CD4-positive, alpha-beta memory T cell (primary cell): ENCODE data around the gene OR6V1. TPM values are rescaled to one million over a fixed set of nuclear protein-coding genes. Genes with fewer than 3 reads are reported as not detected.
A peak's percentile ranks its signal among the peaks of the same experiment; 100 is the strongest.

Experiments
- CTCF ChIA-PET: fragments of 350-600 bp; sonication (Branson Sonifier 250); formaldehyde crosslinking; loops from one replicate; lab custom pipeline; 2021; ENCODE audit warnings: inconsistent platforms; ENCODE audit not compliant: partially characterized antibody; lab: Charles Lee
- POLR2A ChIA-PET: fragments of 350-600 bp; sonication (Branson Sonifier 250); formaldehyde crosslinking; loops from one replicate; lab custom pipeline; 2021; ENCODE audit not compliant: partially characterized antibody; lab: Charles Lee
- DNase-seq, 5 donors: peaks; one replicate each; pipeline versions ENCODE4 v3.0.0 to v3.0.0-alpha.2; 2020 to 2022; ENCODE audit warnings: mixed read lengths in 1 of 5
- H3K27ac ChIP-seq: one replicate; pipeline ENCODE4 v1.7.0; 2013; ENCODE audit warnings: low read depth, low read length
- H3K27me3 ChIP-seq: 2 replicates; pipeline ENCODE4 v1.7.0; 2013; ENCODE audit warnings: mild to moderate bottlenecking, low read length, moderate library complexity; ENCODE audit not compliant: insufficient read depth
- H3K36me3 ChIP-seq: 2 replicates; pipeline ENCODE4 v1.7.0; 2013; ENCODE audit warnings: mild to moderate bottlenecking, low read length, moderate library complexity; ENCODE audit not compliant: insufficient read depth
- H3K4me1 ChIP-seq: 2 replicates; pipeline ENCODE4 v1.7.0; 2013; ENCODE audit warnings: mild to moderate bottlenecking, low read length, moderate library complexity; ENCODE audit not compliant: insufficient read depth
- H3K4me3 ChIP-seq, 2 donors: one replicate each; pipeline ENCODE4 v1.7.0; 2013; ENCODE audit warnings: low read length in 2 of 2, mild to moderate bottlenecking in 1 of 2
- H3K9me3 ChIP-seq, 2 donors: one replicate each; pipeline ENCODE4 v1.7.0; 2013; ENCODE audit warnings: low read length in 2 of 2, control low read depth in 1 of 2; ENCODE audit not compliant: control insufficient read depth in 1 of 2
- H3K27ac Mint-ChIP-seq, 7 donors: one replicate each; pipeline ENCODE4 v1.8.0; 2020 to 2021; ENCODE audit warnings: mixed read lengths in 7 of 7, mild to moderate bottlenecking in 6 of 7, inconsistent platforms in 3 of 7, moderate library complexity in 3 of 7
- H3K27me3 Mint-ChIP-seq, 2 donors: one replicate each; pipeline ENCODE4 v1.8.0; 2020 to 2021; ENCODE audit warnings: mixed read lengths in 2 of 2
- H3K36me3 Mint-ChIP-seq, 2 donors: one replicate each; pipeline ENCODE4 v1.8.0; 2020 to 2021; ENCODE audit warnings: mixed read lengths in 2 of 2, inconsistent platforms in 1 of 2, mild to moderate bottlenecking in 1 of 2
- H3K4me1 Mint-ChIP-seq, 4 donors: one replicate each; pipeline ENCODE4 v1.8.0; 2020 to 2021; ENCODE audit warnings: mixed read lengths in 4 of 4, mild to moderate bottlenecking in 1 of 4
- H3K4me3 Mint-ChIP-seq, 8 donors: one replicate each; pipeline ENCODE4 v1.8.0; 2020 to 2021; ENCODE audit warnings: mixed read lengths in 8 of 8, mild to moderate bottlenecking in 7 of 8, moderate library complexity in 6 of 8, inconsistent platforms in 3 of 8
- H3K9me3 Mint-ChIP-seq, 8 donors: one replicate each; pipeline ENCODE4 v1.8.0; 2020 to 2021; ENCODE audit warnings: mixed read lengths in 8 of 8, mild to moderate bottlenecking in 5 of 8, inconsistent platforms in 3 of 8, moderate library complexity in 1 of 8
- intact Hi-C: fragments of 100-400 bp; cut with micrococcal nuclease; formaldehyde crosslinking; loops from one replicate; pipeline ENCODE4 v1.15.1; 2023
- polyA plus RNA-seq, 2 donors: library from polyadenylated mRNA; unstranded; fragments of 300-500 nt; fragmentation: Illumina TruSeq; gene quantifications; one replicate each; pipeline ENCODE4 v1.2.3, GENCODE V29; 2021
- total RNA-seq, 2 experiments: library from RNA; stranded (reverse); gene quantifications; one replicate each; pipeline ENCODE4 v1.2.3, GENCODE V29; 2021

The OR6V1 gene
- total and polyA plus RNA-seq, 4 experiments from 2014 or later = not detected

DNA sequence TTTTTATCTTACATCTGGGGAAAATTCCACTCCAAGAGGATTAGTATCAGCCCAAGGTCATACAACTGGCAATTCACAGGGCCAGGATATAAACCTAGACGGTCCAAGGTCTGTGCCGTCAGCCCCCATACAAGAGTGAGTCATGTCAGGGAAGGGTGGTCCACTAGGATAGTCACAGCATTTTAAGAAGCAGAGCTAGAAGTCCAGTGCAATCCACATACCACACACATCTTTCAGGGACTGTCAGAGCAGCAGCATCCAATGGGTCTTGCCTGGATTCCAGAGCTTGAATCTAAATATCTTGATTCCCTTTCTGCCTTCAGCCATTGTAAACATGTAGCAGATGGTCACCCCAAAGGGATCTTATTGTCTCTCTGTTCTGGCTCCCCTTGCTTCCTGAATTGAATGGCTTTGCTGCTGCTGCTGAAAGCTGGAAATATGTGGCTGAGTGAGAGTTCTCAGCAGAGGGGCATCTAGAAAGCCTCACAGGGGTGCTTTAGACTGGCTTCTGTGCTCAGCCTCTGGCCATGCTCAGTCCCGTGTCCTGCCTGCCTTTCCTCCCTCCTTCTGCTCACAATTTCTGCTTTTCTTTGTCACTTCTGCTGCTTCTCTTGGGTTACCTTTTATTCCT, 9.9 kb upstream of the OR6V1 start:
- H3K4me3 ChIP-seq = no peak overlapping the region
- no peaks in the 10 kb centered on the region for H3K27me3 ChIP-seq
- Mint-ChIP-seq H3K4me3 (no peak overlapping the region), H3K27ac (no peak overlapping the region), H3K4me1 (peaks cover 0 to 2% (median 0%) of the 10 kb centered on the region in 4 donors), H3K36me3 (no peaks in the 10 kb centered on the region), H3K9me3 (no peaks in the 10 kb centered on the region), H3K27me3 (peaks cover 15 to 17% of the 10 kb centered on the region in 2 donors)
- ChIA-PET POLR2A (no interaction called here), CTCF (no interaction called here)
- no peaks in the 10 kb centered on the region for H3K36me3 ChIP-seq
- no peak overlapping the region for H3K27ac ChIP-seq
- intact Hi-C loops = no loop called here
- DNase-seq = peak in 1 of 5 donors; percentile 23
- H3K9me3 ChIP-seq = no peaks in the 10 kb centered on the region
- H3K4me1 ChIP-seq = no peaks in the 10 kb centered on the region

DNA sequence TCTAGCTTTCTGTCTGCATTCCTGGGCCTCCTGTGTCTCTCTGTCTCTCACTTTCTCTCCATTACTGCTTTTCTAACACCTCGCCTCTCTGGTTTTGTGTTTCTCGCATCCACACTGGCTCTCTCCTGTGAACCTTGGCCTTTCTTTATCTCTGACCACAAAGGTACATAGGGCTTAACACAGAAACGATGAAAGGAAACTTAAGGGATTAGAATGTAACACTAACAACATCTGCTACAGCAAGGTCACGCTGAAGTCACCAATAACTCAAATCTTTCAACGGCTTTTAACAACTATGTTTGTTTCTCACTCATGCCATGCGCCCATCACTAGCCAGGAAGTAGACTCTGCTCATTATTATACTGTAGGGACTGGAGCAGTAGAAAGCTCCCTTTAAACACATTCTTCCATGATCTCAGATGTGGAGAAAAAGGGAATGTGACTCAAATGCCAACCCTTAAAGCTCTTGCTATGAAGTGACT, 9.3 kb upstream of the OR6V1 start:
- Mint-ChIP-seq H3K4me3 (no peak overlapping the region), H3K27me3 (peaks cover 15 to 17% of the 10 kb centered on the region in 2 donors), H3K9me3 (no peaks in the 10 kb centered on the region), H3K27ac (peak overlapping the region in 1 of 7 donors; percentile 57), H3K36me3 (no peaks in the 10 kb centered on the region), H3K4me1 (peaks cover 0 to 2% (median 0%) of the 10 kb centered on the region in 4 donors)
- no peaks in the 10 kb centered on the region for H3K9me3 ChIP-seq
- no peak overlapping the region for H3K4me3 ChIP-seq
- H3K4me1 ChIP-seq = no peaks in the 10 kb centered on the region
- no peak for DNase-seq
- POLR2A ChIA-PET = no interaction called here
- CTCF ChIA-PET = no interaction called here
- H3K27me3 ChIP-seq = no peaks in the 10 kb centered on the region
- intact Hi-C loops = no loop called here
- no peak overlapping the region for H3K27ac ChIP-seq
- no peaks in the 10 kb centered on the region for H3K36me3 ChIP-seq

DNA sequence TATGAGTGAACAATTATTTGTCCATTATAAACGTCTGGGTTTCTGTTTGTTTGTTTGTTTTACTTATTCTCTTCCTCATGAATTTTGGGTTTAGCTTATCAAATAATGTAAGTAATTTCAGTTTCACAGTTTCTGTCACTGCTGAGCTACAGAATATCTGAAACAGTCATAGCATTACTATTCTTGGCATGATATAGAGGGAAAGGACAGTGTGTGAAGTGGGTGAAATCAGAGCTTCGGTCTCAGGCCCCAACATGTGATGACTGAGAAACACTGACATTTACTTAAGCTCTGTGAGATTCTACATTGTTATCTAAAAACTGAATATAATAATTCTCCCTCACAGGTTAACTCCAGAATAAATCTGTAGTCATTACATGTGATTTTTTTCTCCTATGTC, 8.8 kb upstream of the OR6V1 start:
- Mint-ChIP-seq H3K9me3 (no peaks in the 10 kb centered on the region), H3K27ac (no peak overlapping the region), H3K36me3 (no peaks in the 10 kb centered on the region), H3K4me3 (no peak overlapping the region), H3K27me3 (peaks cover 14 to 17% of the 10 kb centered on the region in 2 donors), H3K4me1 (peaks cover 0 to 2% (median 0%) of the 10 kb centered on the region in 4 donors)
- DNase-seq = no peak
- no peak overlapping the region for H3K27ac ChIP-seq
- H3K27me3 ChIP-seq = no peaks in the 10 kb centered on the region
- ChIA-PET POLR2A (no interaction called here), CTCF (no interaction called here)
- no peak overlapping the region for H3K4me3 ChIP-seq
- H3K9me3 ChIP-seq = no peaks in the 10 kb centered on the region
- intact Hi-C loops = no loop called here
- H3K4me1 ChIP-seq = no peaks in the 10 kb centered on the region
- H3K36me3 ChIP-seq = no peaks in the 10 kb centered on the region

DNA sequence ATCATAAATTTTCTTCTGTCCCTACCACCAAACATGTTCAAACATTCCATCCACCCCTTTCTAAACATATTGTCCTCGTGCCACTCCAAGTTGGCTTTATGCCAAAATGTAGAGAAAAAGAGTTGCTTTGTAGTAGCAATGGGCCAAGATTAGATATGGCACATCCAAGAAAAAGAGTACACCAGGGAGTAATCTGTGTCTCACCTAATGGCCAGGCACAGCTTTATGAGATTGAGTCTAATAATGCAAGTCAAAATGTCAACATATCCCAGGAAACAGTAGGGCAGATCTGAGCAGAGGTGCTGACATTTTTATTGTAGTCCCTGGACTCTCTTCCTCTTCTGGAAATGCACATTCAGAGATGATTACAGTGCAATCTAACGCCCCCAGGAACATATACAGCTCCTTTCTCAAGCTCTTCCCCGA, 5.7 kb upstream of the OR6V1 start:
- Mint-ChIP-seq H3K4me1 (peaks cover 0 to 2% (median 0%) of the 10 kb centered on the region in 4 donors), H3K36me3 (no peaks in the 10 kb centered on the region), H3K9me3 (no peaks in the 10 kb centered on the region), H3K27ac (no peak overlapping the region), H3K27me3 (peaks cover 6 to 12% of the 10 kb centered on the region in 2 donors), H3K4me3 (no peak overlapping the region)
- Histone ChIP-seq H3K27me3 (no peaks in the 10 kb centered on the region), H3K27ac (no peak overlapping the region), H3K9me3 (no peaks in the 10 kb centered on the region), H3K4me3 (no peak overlapping the region), H3K36me3 (no peaks in the 10 kb centered on the region), H3K4me1 (no peaks in the 10 kb centered on the region)
- ChIA-PET POLR2A (no interaction called here), CTCF (no interaction called here)
- intact Hi-C loops = no loop called here
- no peak for DNase-seq

DNA sequence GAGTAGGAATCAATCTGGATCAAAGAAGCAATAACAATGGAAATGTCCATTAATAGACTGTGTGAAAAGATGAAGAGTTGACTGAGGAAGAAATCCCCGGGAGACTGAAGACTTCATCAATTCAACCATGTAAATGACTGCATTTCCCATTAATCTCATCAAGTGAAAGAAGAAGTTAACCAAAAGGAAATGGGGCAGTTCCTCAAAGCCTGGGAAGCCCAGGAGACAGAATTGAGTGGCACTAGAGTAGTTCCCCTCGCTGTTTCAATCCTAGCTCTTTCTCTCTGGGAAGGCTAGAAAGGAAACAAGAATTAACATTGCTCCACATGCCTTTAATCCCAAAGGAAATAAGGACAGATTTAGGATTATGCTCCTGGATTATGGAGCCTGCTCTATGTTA, 4.8 kb upstream of the OR6V1 start:
- Mint-ChIP-seq H3K4me3 (no peak overlapping the region), H3K27ac (no peak overlapping the region), H3K27me3 (peaks cover 5 to 11% of the 10 kb centered on the region in 2 donors), H3K9me3 (no peaks in the 10 kb centered on the region), H3K4me1 (peaks cover 0 to 2% (median 0%) of the 10 kb centered on the region in 4 donors), H3K36me3 (no peaks in the 10 kb centered on the region)
- no peak for DNase-seq
- ChIA-PET CTCF (no interaction called here), POLR2A (no interaction called here)
- Histone ChIP-seq H3K27me3 (no peaks in the 10 kb centered on the region), H3K27ac (no peak overlapping the region), H3K9me3 (no peaks in the 10 kb centered on the region), H3K4me1 (no peaks in the 10 kb centered on the region), H3K36me3 (no peaks in the 10 kb centered on the region), H3K4me3 (no peak overlapping the region)
- intact Hi-C loops = no loop called here

DNA sequence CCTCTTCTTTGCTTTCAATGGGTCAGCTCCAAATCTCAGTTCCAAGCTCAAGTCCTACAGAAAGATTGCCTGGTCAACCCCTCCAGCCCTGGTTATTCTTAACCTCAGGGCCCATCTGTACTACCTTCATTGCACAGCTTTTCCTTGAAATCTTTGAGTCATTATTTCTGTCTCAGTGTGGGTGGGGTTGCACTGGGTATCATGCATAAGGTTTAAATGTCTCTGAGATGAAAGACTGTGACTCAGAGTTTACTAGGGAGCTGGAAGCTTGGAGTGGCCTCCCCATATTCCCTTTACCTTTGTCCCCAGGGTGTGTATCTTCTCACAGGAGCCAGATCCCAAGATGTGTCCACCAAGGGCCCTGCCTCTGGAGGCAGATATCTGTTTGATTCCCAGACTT, 3.3 kb upstream of the OR6V1 start:
- Mint-ChIP-seq H3K9me3 (no peaks in the 10 kb centered on the region), H3K27ac (no peak overlapping the region), H3K36me3 (no peaks in the 10 kb centered on the region), H3K4me1 (peaks cover 0 to 2% (median 0%) of the 10 kb centered on the region in 4 donors), H3K27me3 (peaks cover 2 to 15% of the 10 kb centered on the region in 2 donors), H3K4me3 (no peak overlapping the region)
- no peaks in the 10 kb centered on the region for H3K4me1 ChIP-seq
- no peak overlapping the region for H3K4me3 ChIP-seq
- no peaks in the 10 kb centered on the region for H3K27me3 ChIP-seq
- no peak overlapping the region for H3K27ac ChIP-seq
- intact Hi-C loops = no loop called here
- ChIA-PET CTCF (no interaction called here), POLR2A (no interaction called here)
- DNase-seq = no peak
- H3K36me3 ChIP-seq = no peaks in the 10 kb centered on the region
- H3K9me3 ChIP-seq = no peaks in the 10 kb centered on the region

DNA sequence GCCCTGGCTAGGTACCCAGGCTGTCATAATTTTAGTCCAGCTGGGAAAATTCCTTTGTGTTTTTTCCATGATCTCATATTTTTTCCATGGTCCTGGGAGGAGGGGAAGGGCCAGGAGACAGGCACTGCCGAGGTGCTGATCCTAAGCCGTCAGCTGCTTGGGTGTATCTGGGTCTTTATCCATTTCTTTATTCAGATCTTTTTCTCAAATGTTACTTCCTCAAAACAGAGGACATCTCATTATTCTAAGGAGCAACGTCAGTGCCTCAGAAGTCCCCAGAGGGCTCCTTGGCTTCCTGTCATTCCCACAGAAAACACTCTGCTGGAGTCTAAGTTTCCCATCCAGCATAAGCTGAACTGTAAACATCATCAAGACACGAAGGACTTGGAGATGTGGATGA, 2.8 kb upstream of the OR6V1 start:
- H3K9me3 Mint-ChIP-seq = no peaks in the 10 kb centered on the region
- intact Hi-C loops = no loop called here
- no peaks in the 10 kb centered on the region for H3K9me3 ChIP-seq
- H3K27ac Mint-ChIP-seq = no peak overlapping the region
- H3K4me3 Mint-ChIP-seq = no peak overlapping the region
- CTCF ChIA-PET = no interaction called here
- no peak overlapping the region for H3K27ac ChIP-seq
- no peaks in the 10 kb centered on the region for H3K36me3 Mint-ChIP-seq
- H3K27me3 ChIP-seq = no peaks in the 10 kb centered on the region
- H3K4me1 Mint-ChIP-seq = peaks cover 0 to 2% (median 0%) of the 10 kb centered on the region in 4 donors
- POLR2A ChIA-PET = no interaction called here
- H3K27me3 Mint-ChIP-seq = peaks cover 2 to 16% of the 10 kb centered on the region in 2 donors
- no peaks in the 10 kb centered on the region for H3K4me1 ChIP-seq
- no peaks in the 10 kb centered on the region for H3K36me3 ChIP-seq
- no peak for DNase-seq
- H3K4me3 ChIP-seq = no peak overlapping the region
